Activated CD8-positive, alpha-beta memory T cell treated with anti-CD3 and anti-CD28 coated beads, Interleukin-2, amount 50 U/mL, for 4 hours (primary cell): Measurements from ENCODE around the gene SVEP1.

ENCODE experiments used
- DNase-seq: peaks from one replicate; pipeline ENCODE4 v3.0.0-alpha.2; 2020

Gene SVEP1

GRCh38 chr9:110356639-110357395 lies 222.7 kb downstream of the SVEP1 start:
- DNase-seq: no peak

DNA sequence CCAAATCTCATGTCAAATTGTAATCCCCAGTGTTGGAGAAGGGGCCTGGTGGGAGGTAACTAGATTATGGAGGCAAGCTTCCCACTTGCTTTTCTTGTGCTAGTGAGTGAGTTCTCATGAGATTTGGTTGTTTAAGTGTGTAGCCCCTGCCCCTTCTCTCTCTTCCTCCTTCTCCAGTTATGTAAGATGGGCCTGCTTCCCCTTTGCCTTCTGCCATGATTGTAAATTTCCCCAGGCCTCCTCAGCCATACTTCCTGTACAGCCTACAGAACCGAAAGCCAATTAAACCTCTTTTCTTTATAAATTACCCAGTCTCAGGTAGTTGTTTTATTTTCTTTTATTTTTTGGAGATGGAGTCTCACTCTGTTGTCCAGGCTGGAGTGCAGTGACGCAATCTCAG lies 223.6 kb downstream of the SVEP1 start:
- no peak for DNase-seq

GRCh38 chr9:110351009-110351467 lies 228.5 kb downstream of the SVEP1 start:
- DNase-seq: no peak

GRCh38 chr9:110346325-110346724 lies 233.2 kb downstream of the SVEP1 start:
- no peak for DNase-seq

DNA sequence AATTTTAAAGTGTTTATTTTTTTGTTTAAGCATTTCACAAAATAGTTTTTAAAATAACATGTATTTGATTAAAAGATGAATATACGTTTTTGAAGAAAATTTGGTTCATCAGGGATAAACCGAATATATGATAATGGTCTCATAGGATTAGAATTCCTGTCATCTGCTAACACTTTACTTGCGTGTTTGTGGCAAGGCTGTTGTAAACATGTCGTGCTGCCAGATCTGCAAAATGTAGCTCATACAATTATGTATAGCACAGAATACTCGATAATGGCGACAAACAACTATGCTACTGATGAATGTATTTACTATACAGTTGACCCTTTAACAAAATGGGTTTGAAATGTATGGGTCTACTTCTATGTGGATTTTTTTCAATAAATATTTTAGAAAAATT lies 234.7 kb downstream of the SVEP1 start:
- DNase-seq: no peak

- DNase-seq: no peak
Measured at GRCh38 chr9:110343551-110343950, 236.0 kb downstream of the SVEP1 start.

DNA sequence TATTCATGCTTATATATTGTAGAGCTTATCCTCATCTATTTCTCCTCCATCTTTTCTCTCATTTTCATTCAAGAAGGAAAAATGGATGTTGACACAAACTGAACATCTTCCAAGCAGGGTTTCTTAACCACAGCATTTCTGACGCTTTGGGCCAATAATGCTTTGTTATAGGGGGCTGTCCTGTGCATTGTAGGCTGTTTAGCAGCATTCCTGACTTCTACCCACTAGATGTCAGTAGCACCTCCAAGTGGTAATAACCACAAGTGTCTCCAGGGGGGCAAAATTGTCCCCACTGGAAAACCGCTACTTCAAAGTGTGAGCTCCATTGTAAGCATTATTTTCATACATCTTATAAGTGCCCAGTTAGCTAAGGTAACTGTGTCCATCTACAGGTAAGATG lies 239.2 kb downstream of the SVEP1 start:
- no peak for DNase-seq

- DNase-seq: no peak
Measured at GRCh38 chr9:110338143-110338542, 241.4 kb downstream of the SVEP1 start.

DNA sequence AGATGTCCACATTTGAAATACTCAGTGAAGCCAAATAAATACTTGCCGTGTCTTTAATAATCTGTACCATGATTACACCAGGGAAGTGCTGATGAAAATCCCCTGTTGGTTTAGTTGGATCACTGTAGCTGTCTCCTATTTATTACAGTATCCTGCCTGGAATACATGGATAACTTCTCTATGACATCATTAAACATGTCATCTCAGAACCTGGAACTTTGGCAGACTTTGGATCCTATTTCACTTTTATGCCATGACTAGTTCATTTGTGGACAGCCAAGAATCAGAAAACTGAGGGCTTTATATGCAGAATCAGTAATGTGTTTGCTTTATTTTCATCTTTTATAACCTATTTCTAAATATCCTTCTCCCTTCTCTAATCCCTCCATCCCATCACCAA lies 241.8 kb downstream of the SVEP1 start, which contains the start of gene TXNDC8:
TXNDC8 (minus strand) TSS at position 137 of the 400 bp plus-strand sequence.
- DNase-seq: no peak

GRCh38 chr9:110336363-110336762 lies 243.2 kb downstream of the SVEP1 start:
- DNase-seq: no peak

- DNase-seq: no peak
Measured at GRCh38 chr9:110334871-110335270, 244.7 kb downstream of the SVEP1 start.

GRCh38 chr9:110334183-110334582 lies 245.4 kb downstream of the SVEP1 start:
- DNase-seq: no peak

- no peak for DNase-seq
Measured at GRCh38 chr9:110332766-110333165, 246.8 kb downstream of the SVEP1 start.

DNA sequence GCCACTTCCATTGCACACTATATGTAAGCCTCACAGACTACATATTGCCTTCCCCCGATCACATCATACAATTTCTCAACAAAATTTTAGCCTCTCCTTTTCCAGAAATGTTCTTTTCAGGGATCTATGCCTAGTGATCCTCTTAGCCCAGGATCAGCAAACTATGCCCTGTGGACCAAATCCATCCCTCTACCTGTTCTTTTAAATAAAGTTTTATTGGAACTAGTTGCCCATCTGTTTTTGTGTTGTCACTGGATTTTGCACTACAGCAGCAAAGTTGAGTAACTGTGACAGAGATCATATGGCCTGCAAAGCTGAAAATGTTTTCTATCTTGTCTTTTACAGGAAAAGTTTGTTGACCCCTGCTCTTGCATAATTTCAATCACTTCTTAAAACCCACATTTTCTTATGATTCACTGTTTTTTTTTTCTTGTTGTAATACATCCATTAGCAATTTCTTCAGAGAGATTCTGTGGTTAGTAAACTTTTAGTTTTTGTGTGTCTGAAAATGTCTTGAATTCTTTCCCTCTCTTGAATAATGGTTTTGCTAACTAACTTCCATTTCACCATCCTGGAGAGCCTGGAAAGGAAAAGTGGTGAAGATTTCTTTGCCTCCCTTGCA lies 248.9 kb downstream of the SVEP1 start:
- no peak for DNase-seq

GRCh38 chr9:110329639-110330230 lies 249.8 kb downstream of the SVEP1 start:
- no peak for DNase-seq

DNA sequence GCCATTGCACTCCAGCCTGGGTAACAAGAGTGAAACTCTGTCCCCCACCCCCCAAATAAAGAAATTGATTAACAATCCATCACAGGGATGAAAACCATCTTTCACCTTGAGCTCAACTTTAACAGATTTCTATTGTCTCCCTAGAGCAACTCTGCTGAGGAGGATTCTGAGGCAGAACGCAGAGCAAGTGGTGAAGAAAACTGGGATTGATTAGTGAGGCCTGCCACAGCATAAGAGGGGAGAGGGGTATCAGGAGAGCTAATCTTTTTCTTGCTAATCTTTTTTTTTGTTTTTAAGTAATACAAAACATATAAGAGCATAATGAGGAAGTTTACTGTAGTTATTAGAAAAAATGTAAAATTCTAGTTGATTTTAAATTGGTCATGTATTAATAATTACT lies 250.8 kb downstream of the SVEP1 start:
- no peak for DNase-seq

- DNase-seq: no peak
Measured at GRCh38 chr9:110327716-110328115, 251.8 kb downstream of the SVEP1 start.

- no peak for DNase-seq
Measured at GRCh38 chr9:110323818-110324217, 255.7 kb downstream of the SVEP1 start.

DNA sequence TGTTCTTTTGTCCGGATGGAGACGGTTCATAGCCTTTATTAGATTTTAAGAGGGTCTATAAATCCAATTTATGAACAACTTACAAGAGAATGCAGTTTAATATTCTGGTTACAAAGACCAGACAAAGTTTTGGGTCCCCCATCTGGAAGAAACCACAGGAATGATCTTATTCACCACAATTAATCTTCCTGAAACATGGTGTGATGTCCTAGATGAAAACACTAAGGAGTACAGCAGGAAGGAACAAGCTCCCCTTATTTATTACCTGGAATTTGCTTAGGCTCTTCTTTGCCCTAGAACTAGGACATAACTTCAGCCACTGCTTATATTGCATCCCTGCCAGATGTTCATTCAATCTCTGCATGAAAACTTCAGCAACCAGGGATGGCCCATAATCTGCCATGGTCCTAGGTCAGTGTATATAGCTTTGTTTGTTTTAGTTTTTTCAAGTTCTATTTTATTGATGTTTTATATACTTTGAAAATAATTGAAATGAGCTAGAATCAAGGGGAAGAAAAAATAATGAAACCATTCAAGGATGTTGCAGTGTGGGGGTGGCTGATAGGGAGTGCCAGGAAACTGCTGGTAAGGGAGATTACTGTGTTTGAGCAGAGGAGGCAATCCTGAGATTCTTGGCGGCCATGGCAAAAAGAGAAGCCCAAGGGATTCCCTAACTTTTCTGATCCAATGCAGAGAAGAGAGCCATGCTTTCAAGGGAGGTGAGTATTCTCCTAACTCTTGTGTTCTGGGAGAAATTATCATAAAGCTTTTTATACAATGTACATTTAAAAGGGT lies 258.7 kb downstream of the SVEP1 start:
- DNase-seq: no peak

DNA sequence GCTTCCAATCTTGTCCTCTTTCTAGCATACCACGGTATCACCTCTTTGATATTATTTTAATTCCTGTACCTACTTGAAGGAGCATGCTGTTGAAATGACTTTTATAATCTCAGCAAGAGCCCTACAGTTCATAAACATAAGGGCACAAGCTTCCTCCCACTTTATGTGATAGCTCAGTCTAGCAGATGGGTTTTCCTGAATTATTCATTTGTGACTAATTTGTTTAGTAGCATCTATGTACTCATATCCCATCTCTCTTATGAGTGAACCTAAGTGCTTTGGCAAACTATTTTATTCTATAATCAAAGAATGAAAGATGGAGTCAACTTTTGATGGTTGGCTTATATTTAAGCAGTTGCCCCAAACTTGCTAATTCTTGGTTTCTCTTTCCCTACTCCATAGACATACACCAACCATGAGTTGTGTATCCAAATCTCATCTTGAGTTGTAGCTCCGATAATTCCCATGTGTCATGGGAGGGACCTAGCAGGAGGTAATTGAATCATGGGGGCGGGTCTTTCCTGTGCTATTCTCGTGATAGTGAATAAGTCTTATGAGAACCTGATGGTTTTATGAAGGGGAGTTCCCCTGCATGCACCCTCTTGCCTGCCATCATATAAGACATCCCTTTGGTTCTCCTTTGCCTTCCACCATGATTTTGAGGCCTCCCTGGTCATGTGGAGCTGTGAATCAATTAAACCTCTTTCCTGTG lies 259.6 kb downstream of the SVEP1 start:
- DNase-seq: no peak

DNA sequence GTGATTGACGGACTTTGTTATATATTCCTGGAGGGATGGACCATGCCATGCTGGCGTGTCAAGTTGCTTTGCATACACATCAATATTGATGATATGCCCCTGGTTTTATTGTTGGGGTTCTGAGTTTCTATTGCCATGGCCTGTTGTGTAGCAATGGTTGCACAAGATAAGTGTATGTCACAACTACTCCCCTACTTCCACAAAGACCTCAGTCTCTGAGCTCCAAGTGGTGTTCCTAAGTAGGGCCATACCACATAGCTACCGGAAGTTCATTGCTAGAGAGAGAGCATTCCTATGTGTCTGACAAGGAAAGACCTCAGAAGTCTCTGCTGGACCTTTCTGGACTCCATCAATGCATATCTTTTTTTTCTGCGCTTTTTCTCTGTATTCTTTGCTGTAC lies 261.6 kb downstream of the SVEP1 start:
- no peak for DNase-seq

DNA sequence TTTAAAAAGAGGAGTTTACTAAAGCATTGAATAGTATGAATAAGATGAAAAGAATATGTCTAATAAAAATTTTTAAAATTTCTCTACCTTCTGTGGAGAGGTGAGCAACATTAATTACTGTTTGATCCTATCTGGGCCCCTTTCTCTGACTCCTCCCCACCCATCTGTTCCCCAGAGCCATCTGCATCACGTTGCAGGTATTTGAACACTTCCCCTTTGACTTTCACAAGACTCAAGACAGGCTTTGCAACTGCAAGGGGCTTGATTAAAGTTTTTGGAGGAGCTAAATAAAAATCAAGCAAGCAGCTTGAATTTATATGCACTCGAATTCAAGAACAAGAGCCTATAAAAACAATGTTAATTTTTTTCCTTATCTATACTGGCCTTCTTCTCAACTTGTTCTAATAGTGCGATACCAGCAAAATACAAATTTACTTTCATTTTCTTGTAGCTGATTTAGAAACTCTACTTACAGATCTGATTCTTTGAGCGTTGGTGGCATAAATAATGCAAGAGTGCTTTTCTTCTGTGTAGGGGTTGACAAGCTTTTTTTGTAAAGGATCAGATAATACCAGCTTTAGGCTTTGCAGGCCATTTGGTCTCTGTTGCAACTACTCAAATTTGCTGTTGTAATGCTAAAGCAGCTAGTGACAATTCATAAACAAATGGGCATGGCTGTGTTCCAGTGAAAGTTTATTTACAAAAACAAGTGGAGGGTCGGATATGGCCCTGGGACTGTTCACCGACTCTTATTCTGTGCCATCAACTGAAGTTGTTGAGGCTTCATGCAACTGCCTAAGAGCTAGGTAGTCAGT lies 263.1 kb downstream of the SVEP1 start:
- DNase-seq: no peak
